Neural progenitor cell (in vitro differentiated cells): ENCODE results near the gene NUP93.

Experiments
- CTCF ChIP-seq: fragments of 200-600 bp; sonication (generic); IDR thresholded peaks from 2 replicates; pipeline ENCODE4 v1.5.1; 2017; ENCODE audit warnings: antibody characterized with exemption, mild to moderate bottlenecking
- EZH2 ChIP-seq: fragments of 200-600 bp; sonication (generic); IDR thresholded peaks from 2 replicates; pipeline ENCODE4 v1.6.1; 2017; ENCODE audit warnings: antibody characterized with exemption, mild to moderate bottlenecking, moderate library complexity
- EZH2phosphoT487 ChIP-seq: fragments of 200-600 bp; sonication (generic); IDR thresholded peaks from 2 replicates; pipeline ENCODE4 v1.6.1; 2017; ENCODE audit warnings: antibody characterized with exemption

GRCh38 chr16:56878282-56878854, 148.4 kb downstream of the NUP93 start:
- no peak for TF ChIP-seq EZH2phosphoT487
- no peak for TF ChIP-seq EZH2
- TF ChIP-seq CTCF = no peak
